Measurements from ENCODE around the gene OSBPL1A.
A peak's percentile ranks its signal among the peaks of the same experiment; 100 is the strongest.
"Not testable (repeated sequence)": the region's sequence is repeated elsewhere in the genome, so short reads cannot be mapped to it uniquely, and the experiment has no call there.

Gene OSBPL1A

DNA sequence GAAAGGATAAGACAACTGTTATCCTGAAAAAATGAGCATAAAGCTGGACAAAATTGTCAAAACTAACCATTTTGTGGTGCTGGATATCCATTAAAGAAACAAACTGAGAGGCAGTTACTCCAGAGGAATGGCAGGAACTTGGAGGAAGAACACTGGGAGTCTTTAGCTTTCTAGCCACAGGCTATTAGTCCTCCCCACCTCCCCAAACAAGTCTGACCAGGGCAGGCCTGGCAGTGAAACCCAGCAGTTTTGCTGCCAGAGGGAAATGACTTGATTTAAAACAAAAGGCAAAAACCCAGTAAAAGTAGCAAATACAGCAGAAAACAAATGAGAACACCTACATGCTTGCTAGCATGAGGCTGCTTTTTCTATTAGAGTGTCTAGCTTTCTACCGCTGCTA is 34.9 kb downstream of the OSBPL1A start:
- no peaks in the 10 kb centered on the region for H3K9me3 ChIP-seq (ENCODE audit: severe bottlenecking)
- TF ChIP-seq, protein P1, sequence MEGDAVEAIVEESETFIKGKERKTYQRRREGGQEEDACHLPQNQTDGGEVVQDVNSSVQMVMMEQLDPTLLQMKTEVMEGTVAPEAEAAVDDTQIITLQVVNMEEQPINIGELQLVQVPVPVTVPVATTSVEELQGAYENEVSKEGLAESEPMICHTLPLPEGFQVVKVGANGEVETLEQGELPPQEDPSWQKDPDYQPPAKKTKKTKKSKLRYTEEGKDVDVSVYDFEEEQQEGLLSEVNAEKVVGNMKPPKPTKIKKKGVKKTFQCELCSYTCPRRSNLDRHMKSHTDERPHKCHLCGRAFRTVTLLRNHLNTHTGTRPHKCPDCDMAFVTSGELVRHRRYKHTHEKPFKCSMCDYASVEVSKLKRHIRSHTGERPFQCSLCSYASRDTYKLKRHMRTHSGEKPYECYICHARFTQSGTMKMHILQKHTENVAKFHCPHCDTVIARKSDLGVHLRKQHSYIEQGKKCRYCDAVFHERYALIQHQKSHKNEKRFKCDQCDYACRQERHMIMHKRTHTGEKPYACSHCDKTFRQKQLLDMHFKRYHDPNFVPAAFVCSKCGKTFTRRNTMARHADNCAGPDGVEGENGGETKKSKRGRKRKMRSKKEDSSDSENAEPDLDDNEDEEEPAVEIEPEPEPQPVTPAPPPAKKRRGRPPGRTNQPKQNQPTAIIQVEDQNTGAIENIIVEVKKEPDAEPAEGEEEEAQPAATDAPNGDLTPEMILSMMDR (IDR thresholded peaks at IDR 0.05; ENCODE audit: low read depth, low read length): no peak
- no peak overlapping the region for H3K27ac ChIP-seq
- DNase-seq: no peak
- no peaks in the 10 kb centered on the region for H3K27me3 ChIP-seq (ENCODE audit: insufficient read depth, low read depth, severe bottlenecking)
- H3K4me3 ChIP-seq (ENCODE audit: low read depth, low read length): no peak overlapping the region
- H3K36me3 ChIP-seq: 0 out of 2 replicates have a peak, but pooled peaks cover 8% of the 10 kb centered on the region

DNA sequence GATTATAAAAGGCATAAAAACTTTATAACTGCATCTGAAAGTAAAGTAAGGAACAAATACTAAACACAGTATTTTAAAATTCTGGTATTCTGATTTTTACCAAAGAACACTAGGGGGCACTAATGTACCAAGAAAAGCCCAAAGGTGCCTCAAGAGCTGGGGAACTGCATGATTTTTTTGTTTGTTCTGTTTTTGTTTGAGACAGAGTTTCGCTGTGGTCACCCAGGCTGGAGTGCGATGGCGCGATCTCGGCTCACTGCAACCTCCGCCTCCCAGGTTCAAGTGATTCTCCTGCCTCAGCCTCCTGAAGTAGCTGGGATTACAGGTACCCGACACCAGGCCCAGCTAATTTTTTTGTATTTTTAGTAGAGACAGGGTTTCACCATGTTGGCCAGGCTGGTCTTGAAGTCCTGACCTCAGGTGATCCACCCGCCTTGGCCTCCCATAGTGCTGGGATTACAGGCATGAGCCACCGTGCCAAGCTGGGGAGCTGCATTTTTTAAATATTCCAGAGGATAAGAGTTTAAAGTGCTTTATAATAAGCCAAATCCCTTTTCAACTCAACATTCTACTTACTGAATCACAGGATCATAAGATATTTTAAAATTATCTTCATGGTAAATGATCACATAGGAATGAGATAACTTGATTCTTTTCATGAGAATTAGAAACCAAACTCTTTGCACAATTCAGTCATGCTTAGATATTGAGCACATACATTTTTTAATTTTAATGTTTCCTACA is 37.7 kb downstream of the OSBPL1A start:
- H3K27ac ChIP-seq; H3K9me3 ChIP-seq (ENCODE audit: severe bottlenecking); H3K36me3 ChIP-seq; H3K4me3 ChIP-seq (ENCODE audit: low read depth, low read length); H3K27me3 ChIP-seq (ENCODE audit: insufficient read depth, low read depth, severe bottlenecking): not testable (repeated sequence)
- DNase-seq: peak; percentile 17
- TF ChIP-seq, protein P1 (IDR thresholded peaks at IDR 0.05; ENCODE audit: low read depth, low read length): peak; percentile 32

GRCh38 chr18:24354278-24354677 is 43.3 kb downstream of the OSBPL1A start:
- no peak for DNase-seq
- H3K27me3 ChIP-seq (ENCODE audit: insufficient read depth, low read depth, severe bottlenecking): no peaks in the 10 kb centered on the region
- no peaks in the 10 kb centered on the region for H3K36me3 ChIP-seq
- H3K4me3 ChIP-seq (ENCODE audit: low read depth, low read length): no peak overlapping the region
- no peak overlapping the region for H3K27ac ChIP-seq
- TF ChIP-seq, protein P1 (IDR thresholded peaks at IDR 0.05; ENCODE audit: low read depth, low read length): no peak
- no peaks in the 10 kb centered on the region for H3K9me3 ChIP-seq (ENCODE audit: severe bottlenecking)

DNA sequence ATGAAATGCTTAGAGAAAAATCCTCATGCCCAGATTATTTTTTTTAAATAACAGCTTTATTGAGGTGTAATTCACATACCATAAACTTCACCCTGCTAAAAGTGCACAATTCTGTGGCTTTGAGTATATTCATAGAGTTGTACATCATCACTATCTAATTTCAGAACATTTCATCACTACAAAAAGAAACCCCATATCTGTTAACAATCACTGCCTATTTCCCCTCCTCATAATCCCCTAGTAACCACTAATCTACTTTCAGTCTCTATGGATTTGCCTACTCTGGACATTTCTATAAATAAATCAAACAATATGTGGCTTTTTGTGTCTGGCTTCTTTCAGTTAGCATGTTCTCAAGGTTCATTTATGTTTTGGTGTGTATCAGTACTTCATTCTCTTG is 51.4 kb downstream of the OSBPL1A start:
- Histone ChIP-seq H3K4me3 (ENCODE audit: low read depth, low read length) (no peak overlapping the region), H3K27me3 (ENCODE audit: insufficient read depth, low read depth, severe bottlenecking) (no peaks in the 10 kb centered on the region), H3K27ac (0 out of 2 replicates have a peak overlapping the region, but pooled peaks have one; percentile 36), H3K9me3 (ENCODE audit: severe bottlenecking) (no peaks in the 10 kb centered on the region), H3K36me3 (peaks cover 3% of the 10 kb centered on the region; the same call in 1 of the 2 replicates)
- TF ChIP-seq, protein P1 (IDR thresholded peaks at IDR 0.05; ENCODE audit: low read depth, low read length): no peak
- DNase-seq: no peak

DNA sequence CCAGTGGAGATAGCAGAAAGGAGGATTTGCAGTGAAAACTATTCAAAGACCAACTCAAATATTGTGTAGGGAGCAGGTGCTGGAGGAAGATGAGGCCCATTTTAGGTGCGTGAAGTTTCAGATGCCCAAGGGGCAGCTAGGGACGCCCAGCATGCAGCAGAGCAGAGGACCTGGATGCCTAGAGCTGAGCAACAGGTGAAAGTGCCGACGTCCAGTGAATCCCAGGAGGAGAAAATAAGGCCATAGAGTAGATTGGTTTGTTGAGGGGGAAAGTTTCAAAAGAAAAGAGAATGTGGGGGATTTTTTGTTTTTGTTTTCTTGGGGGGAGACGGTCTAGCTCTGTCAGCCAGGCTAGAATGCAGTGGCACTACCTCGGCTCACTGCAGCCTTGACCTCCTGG is 53.1 kb downstream of the OSBPL1A start:
- Histone ChIP-seq H3K9me3 (ENCODE audit: severe bottlenecking) (no peaks in the 10 kb centered on the region), H3K27ac (no peak overlapping the region), H3K27me3 (ENCODE audit: insufficient read depth, low read depth, severe bottlenecking) (no peaks in the 10 kb centered on the region), H3K4me3 (ENCODE audit: low read depth, low read length) (no peak overlapping the region), H3K36me3 (peaks cover 3% of the 10 kb centered on the region; the same call in 1 of the 2 replicates)
- TF ChIP-seq, protein P1 (IDR thresholded peaks at IDR 0.05; ENCODE audit: low read depth, low read length): no peak
- no peak for DNase-seq

DNA sequence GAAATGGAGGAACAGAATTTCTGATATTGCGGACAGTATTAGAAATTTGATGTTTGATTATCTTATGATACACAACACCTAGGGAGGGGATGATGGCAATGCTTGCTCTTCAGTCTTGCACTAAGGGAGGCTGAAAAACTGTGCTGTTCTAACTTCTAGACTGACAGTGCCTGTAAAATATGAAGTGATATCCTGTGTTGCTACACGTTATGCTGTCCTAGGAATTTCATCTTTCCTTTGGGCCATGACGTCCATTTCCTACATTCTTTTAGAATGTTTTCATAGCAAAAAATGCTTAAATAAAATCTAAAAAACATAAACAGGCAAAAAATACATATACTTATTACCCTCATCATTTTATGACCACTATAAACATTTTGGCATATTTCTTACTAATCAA is 55.3 kb downstream of the OSBPL1A start:
- Histone ChIP-seq H3K36me3 (peaks cover 3% of the 10 kb centered on the region; the same call in 1 of the 2 replicates), H3K9me3 (ENCODE audit: severe bottlenecking) (no peaks in the 10 kb centered on the region), H3K27me3 (ENCODE audit: insufficient read depth, low read depth, severe bottlenecking) (no peaks in the 10 kb centered on the region), H3K27ac (no peak overlapping the region), H3K4me3 (ENCODE audit: low read depth, low read length) (no peak overlapping the region)
- DNase-seq: no peak
- TF ChIP-seq, protein P1 (IDR thresholded peaks at IDR 0.05; ENCODE audit: low read depth, low read length): no peak
